NCI-H82 (cell line): ENCODE measurements around the gene ABCC6.
"Not testable (repeated sequence)": the region's sequence is repeated elsewhere in the genome, so short reads cannot be mapped to it uniquely, and the experiment has no call there.

ENCODE experiments used
- DNase-seq: peaks from one replicate; lab custom pipeline; 2025; lab: John Stamatoyannopoulos, UW

The ABCC6 gene

DNA sequence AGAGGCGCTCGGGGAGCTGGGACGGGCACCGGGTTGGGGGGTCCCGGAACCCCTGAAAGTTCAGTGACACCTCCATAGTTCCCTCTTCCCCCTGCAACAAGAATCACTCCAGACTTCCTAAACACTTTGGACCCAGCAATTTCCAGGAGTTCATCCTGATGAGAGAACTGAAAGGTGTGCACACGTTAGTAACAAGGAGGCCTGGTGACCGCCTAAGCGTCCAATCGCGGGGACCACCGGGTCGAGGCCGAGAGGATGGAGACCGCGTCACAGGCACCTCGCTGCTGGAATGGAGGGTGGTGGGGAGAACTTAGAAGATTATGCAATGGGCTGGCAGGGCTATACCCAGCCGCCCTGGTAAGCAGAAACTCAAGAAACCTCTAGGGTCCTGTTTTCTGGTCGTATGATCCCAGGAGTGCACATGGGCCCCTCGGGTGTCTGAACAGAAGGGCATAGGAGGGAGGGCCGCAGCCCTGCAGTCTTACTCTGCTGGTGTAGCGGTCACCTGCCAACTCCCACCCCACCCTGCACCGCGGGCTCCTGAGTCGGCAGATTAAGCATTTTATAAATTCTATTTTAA is 458 bp upstream of the ABCC6 start:
- not testable (repeated sequence) for DNase-seq

DNA sequence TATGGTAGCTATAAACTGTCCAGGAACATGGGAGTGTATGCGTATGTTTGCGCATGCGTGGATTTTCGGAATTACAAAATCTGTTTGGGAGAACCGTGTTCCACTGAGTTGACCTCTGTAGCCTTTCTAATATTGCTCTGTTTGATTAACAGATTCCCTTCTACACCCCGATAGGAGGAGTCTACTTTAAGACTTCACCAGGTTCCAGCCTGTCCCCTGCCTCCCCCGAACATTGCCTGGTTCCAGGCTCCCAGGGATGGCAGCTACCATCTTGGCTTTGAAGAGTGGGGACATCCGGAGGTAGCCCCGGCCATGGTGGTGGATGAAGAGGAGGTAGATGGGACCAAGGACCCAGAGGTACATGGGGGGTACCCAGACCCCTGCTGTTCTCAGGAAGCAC is 1.9 kb downstream of the ABCC6 start:
- not testable (repeated sequence) for DNase-seq

DNA sequence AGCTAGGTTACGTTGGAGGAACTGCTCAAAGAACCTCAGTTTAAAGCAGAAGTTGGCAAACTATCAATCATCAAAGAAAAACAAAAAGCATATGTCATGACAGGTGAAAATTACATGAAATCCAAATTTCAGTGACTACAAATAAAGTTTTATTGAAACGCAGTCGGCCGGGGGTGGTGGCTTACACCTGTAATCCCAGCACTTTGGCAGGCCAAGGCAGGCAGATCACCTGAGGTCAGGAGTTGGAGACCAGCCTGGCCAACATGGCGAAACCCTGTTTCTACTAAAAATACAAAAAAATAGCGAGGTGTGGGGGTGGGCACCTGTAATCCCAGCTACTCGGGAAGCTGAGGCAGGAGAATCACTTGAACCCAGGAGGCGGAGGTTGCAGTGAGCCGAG is 2.8 kb downstream of the ABCC6 start:
- DNase-seq: not testable (repeated sequence)

DNA sequence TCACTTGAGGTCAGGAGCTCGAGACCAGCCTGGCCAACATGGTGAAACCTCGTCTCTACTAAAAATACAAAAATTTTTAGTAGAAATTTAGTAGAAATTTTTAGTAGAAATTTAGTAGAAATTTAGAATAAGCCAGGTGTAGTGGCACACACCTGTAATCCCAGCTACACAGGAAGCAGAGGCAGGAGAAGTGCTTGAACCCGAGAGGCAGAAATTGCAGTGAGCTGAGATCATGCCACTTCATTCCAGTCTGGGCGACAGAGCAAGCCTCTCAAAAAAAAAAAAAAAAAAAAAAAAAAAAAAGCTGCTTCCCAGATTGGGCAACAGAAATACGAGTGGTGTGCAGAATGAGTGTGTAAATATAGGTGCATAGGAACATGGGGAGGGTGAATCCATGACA is 4.5 kb downstream of the ABCC6 start:
- not testable (repeated sequence) for DNase-seq

DNA sequence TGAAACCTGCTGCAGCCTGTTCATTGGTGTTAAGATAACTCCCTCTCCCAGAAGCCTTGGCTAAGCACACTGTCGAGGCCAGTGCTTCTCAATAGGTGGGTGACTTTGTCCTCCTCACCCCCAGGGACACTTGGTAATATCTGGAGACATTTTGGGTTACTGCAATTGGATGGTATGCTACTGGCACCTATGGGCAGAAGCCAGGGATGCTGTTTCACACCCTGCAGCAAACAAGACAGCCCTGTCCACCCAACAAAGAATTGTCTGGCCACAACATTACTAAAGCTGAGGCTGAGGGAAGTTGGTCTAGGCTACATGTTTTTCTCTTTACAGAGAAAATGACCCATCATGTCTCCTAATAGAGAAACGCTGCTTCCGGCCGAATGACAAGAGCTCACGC is 4.9 kb downstream of the ABCC6 start:
- DNase-seq: not testable (repeated sequence)

DNA sequence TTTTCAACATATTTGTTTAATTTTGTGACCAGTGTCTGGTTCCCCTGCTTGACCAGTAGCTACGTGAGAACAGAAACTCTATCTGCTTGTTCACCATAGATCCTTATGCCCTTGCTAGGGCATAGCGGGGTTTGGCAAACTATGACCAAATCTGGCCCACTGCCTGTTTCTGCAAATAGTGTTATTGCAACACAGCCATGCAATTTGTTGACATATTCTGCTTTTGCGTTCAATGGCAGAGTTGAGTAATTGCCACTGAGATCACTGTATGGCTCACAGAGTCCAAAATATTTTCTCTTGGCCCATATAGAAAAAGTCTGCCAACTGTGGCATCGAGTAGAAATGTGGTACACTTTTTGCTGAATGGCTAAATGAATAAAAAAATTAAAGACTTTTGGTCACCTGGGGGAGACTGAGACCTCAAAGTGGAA is 9.4 kb downstream of the ABCC6 start:
- not testable (repeated sequence) for DNase-seq

DNA sequence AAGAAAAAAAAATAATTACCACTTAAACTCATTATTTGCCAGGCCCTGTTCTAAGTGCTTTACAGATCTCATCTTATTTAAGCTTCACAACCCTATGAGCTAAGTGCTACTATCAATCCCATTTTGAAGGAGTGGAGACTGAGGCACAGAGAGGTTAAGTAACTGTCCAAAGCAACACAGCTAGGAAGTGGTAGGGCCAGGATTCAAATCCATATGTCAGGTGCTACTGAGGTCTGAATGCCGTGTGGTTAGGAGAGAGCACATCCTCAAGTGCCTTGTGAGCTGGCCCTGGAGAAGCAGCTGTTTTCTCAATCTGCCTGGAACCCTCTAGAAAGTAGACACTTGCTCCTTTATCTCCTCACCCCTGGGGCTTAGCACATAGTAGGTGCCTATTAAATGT is 11.9 kb downstream of the ABCC6 start:
- DNase-seq: not testable (repeated sequence)

DNA sequence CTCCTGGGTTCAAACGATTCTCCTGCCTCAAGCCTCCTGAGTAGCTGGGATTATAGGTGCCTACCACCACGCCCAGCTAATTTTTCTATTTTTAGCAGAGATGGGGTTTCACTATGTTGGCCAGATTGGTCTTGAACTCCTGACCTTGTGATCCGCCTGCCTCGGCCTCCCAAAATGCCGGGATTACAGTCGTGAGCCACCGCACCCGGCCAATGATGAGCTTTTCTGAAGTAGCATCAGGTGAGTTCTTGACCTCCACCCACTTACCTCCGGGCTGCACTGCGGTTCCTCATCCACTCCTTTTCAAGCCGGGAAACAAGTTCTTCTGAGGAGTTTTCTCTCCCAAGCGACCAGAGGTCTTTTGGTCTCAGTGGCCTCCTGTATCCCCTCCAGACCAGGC is 14.8 kb downstream of the ABCC6 start:
- not testable (repeated sequence) for DNase-seq

DNA sequence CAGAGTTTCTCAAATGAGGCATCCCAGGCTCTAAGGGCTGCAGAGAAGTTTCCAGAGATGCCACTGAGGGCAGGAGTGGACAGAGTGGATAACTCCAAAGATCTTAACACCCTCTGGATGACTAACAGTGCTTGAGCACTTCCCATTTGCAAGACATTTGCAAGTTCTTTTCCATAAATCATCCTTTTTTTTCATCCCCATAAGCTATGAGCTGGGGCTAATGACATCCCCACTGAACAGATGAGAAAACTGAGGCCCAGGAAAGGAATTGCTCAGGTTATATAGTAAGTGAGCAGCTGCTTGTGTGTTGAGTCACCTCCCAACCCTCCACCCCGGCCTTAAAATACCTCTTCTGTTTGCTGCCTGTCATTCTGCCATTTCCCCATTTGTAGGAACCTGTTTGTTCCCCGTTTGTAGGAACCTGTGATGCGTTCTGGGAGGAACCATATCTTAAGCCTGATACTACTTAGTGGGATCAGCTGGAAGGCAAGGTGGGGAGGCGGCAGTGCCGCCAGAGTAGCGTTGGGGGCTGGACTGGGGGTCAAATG is 15.4 kb downstream of the ABCC6 start:
- not testable (repeated sequence) for DNase-seq

DNA sequence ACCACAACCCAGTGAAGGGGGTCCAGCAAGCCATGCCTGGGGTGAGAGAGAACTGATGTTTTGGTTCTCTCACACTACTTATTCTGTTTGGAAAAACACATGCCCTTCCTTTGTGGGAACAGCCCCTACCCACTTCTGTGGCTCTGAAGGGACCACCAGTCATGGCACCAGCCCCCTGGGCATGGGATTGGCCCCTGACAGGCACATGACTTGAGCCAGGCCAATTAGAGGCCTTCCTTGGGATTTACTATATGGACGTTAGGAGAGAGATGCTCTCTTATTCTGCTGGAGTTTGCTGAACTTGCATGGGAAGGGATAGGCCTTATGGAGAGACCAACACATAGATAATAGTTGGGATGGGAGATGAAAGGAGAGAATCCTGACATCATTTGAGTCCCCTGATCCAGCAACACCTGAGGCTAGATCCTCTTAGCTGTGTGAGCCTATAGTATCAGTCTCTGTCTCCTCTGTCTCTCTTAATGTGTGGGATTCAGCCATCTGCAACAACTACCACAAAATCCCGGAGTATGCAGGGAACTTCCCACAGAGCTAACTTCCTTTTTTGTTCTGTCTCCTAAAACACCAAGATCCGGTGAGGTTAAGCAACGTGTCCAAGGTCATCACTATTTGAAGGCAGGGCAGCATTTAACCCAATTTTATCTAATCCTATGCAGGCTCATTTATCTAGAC is 16.1 kb downstream of the ABCC6 start:
- not testable (repeated sequence) for DNase-seq

DNA sequence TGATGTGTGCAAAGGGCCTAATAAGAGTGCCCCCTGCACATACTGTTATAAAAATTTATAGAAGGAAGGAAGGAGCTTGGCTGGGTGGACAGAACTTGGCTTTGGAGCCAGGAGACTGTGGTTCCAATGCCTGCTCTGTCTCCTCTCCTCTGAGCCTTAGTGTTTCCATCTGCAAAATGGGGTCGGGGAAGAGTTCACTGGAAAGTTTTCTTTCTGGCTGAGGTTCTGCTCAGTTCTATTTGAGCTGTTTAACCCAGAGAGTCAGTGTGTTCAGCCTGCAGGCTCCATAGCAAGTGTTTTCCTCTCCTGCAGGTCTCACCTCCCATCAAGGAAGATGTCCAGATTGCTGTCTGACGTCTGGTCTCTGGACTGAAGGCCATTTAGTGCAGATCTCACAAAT is 17.4 kb downstream of the ABCC6 start:
- not testable (repeated sequence) for DNase-seq

DNA sequence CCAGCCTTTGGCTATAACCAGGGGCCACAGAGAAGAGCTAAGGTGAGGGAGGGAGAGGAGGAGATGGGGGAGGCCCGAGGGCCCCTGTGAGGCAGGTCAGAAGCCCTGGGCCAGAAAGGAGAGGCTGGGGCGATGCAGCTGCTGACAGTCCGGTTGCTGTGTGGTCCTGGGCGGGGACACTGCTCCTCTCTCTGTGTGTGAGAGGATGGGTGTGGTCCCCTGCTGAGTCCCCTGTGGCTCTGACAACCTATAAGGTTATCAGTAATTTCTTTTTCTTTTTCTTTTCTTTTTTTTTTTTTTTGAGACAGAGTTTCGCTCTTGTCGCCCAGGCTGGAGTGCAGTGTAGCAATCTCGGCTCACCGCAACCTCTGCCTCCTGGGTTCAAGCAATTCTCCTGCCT is 18.7 kb downstream of the ABCC6 start:
- DNase-seq: not testable (repeated sequence)

DNA sequence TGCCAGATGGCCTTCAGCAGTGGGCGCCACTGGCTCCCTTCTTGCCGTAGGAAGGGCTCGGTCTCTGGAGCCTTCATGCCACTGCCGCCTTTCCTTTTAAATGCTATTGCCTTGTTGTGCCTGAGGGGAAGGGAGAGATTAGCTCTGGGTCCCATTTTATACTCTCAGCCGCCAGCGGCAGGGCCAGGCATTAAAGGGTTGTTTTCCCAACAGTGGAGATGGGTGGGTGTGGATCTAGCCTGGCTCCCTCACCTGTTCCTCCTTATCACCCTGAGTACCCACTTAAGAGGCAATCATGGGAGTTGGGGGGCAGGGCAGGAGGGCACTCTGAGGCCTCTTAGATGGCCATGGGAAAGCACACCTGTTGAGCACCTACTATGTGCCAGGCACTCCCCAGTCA is 19.8 kb downstream of the ABCC6 start:
- not testable (repeated sequence) for DNase-seq

DNA sequence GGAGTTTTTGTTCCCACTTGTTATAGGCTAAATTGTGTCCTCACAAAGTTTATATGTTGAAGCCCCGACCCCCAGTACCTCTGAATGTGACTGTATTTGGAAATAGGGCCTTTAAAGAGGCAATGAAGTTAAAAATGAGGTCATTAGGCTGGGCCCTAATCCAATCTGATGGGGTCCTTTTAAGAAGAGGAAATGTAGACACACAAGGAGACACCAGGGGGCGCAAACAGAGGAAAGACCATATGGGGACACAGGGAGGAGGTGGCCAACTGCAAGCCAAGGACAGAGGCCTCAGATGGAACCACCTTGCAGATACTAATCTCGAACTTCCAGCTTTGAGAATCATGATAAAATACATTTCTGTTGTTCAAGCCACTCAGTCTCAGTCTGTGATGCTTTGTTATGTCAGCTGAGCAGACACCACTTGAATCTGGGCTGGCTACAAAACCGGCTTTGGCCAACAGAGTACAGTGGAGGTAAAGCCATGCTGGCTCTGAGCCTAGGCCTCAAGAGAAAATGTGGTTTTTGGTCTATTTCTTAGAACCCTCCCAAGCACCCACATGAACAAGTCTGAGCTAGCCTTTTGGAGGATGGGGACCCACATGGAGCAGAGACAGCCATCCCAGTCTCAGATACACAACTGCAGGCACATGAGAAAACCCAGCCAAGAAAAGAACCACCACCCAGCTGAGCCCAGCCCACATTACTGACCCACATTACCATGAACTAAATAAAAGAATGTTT is 20.7 kb downstream of the ABCC6 start:
- DNase-seq: peak; percentile 92

DNA sequence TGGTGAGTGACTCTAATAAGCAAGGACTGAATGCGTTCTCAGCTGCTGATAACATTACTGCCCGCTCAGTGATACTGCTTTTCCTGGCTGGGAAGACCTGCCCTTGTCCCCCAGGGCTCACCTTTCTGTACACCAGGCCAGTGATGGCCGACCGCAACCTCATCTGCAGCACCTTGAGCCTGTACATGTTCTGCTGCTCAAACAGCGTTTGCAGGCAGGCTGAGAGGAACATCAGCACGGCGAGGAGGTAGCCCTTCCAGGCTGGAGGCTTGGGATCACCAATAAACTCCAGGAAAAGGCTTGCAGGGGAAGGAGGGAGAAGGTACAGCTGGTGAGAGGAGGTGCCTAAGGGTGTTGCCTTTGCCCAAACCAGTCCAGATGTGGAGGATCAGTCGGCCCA is 21.4 kb downstream of the ABCC6 start:
- DNase-seq: not testable (repeated sequence)

DNA sequence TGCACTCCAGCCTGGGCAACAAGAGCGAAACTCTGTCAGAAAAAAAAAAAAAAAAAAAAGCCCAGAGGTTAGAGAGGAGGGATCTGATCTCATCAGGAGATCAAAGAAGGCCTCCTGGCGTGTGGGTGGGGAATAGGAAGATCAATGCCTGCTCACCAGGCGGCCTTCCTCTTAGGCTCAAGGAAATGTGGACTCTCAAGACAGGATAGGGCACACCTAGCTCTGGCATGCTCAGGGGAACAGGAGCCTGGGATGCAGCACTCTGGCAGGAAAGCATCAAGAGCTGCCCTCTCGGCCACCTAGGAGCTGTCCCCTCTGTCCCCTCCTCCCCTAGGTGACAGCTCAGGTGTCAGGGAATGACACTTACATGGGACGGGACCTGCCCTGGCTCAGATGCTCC is 22.9 kb downstream of the ABCC6 start:
- DNase-seq: not testable (repeated sequence)

DNA sequence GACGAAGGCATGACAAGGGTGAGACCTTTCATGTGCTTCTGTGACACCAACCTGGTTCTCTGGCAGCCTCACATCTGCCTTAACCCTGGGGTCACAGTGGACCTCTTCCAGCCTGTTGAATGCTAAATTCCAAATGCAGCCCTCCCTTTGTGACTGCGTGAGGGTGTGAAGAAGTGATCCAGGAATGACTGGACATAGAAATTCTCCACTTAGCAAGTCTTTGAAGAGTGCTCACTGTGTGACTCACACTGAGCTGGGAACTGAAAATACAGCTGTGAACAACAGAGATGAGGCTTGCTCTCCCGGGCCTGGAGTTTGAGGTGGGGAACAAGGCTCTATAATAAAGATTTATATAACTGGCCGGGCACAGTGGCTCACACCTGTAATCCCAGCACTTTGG is 23.9 kb downstream of the ABCC6 start:
- not testable (repeated sequence) for DNase-seq

DNA sequence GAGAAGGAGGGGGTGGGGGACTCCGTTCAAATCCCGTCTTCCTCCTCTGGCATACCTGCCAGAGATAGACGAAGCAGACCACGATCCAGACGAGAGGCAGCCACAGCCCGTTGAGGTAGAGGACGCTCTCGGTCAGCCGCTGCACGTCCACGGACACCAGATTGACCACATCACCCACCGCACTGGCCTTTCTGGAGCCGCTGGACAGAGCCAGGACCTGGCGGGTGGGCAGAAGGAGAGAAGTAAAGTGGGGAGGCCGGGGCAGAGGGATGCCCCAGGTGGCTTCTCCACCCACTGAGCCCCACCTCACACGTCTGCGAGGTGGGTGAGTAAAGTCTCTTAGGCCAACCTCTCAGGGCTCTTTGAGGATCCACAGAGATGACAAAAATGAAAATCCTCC is 25.3 kb downstream of the ABCC6 start:
- no peak for DNase-seq

DNA sequence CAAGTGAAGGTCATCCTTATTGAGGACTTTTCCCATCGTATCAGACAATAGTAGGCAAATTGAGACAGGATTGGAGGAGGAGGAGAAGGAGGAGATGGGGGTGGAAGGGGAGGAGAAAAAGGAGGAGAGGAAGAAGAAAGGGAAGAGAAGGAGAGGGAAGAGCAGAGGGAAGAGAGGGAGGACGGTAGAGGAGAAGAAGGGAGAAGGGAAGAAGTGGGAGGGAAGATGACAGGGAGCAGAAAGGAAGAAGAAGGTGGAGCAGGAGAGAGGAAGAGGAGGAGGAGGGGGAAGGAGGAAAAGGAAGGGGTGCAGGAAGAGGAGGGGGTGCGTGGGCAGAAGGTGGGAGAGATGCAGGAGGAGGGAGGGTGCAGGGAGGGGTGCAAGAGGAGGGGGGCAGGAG is 26.0 kb downstream of the ABCC6 start:
- no peak for DNase-seq

DNA sequence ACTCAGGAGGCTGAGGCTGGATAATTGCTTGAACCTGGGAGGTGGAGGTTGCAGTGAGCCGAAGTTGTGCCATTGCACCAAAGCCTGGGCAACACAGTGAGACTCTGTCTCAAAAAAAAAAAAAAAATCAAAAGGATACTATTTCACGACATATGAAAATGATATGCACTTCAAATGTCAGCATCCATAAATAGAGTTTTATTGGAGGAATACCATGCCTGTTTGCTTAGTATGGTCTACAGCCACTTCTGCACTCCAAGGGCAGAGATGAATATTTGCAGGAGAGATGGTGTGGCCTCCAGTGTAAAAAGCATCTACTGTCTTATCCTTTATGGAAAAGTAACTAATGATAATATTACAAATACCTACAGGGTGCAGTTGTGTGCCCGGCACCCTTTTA is 27.2 kb downstream of the ABCC6 start:
- no peak for DNase-seq

DNA sequence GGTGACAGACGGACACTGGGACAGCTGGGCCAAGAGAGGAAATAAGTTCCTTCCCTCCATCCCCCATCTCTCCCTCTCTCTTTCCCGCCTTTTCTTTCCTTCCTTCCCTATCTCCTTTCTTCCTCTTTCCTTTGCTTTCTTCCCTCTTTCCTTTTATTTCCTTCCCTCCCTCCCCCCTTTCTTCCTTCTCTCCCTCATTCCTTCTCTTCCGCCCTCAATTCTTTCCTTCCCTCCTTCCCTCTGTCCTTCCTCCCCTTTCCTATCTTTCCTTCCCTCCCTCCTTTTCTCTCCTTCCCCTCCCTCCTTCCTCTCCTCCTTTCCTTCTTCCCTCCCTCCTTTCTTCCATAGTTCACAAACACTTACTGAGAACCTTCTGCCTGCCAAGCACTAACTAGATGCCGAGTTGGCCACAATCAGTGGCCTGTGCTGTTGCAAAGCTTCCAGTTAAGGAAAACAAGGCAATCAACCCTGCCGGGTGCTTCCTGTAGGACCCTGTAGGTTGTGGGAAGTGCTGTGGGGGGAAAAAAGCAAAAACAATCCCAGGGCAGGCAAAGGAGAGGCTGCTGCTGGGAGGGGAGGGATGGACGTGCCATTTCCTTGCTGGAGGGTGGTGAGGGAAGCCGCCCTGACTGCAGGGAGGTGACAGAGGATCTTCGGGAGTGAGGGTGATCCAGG is 31.7 kb downstream of the ABCC6 start:
- no peak for DNase-seq

DNA sequence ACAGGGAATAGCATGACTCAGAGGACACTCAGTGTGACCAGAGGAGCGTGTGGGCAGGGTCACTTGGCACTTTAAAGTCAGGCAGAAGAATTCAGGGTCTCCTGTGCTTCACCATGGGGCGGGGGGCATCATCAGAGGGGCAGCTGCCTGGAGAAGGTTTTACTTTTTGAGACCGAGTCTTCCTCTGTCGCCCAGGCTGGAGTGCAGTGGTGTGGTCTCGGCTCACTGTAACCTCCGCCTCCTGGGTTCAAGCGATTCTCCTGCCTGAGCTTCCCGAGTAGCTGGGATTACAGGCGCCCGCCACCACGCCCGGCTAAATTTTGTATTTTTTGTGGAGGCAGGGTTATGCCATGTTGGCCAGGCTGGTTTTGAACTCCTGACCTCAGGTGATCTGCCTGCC is 32.3 kb downstream of the ABCC6 start:
- not testable (repeated sequence) for DNase-seq
